GM12878 (cell line): ENCODE measurements around the gene KRI1.

Experiments used
- CTCF ChIP-seq, 3 experiments: IDR thresholded peaks in 2 of 3; conservative IDR thresholded peaks in 1 of 3; 2 replicates each; pipeline ENCODE4 v1.5.1; 2011; ENCODE audit warnings: low read depth in 3 of 3, low read length in 3 of 3, mild to moderate bottlenecking in 3 of 3, control low read depth in 2 of 3, moderate library complexity in 2 of 3, inconsistent platforms in 1 of 3, mixed read lengths in 1 of 3; ENCODE audit not compliant: control insufficient read depth in 2 of 3, insufficient read depth in 1 of 3; ENCODE audit errors: extremely low read depth in 1 of 3
- FOXM1 ChIP-seq: IDR thresholded peaks from 2 replicates; pipeline ENCODE4 v1.6.1; 2012; ENCODE audit warnings: low read depth, mild to moderate bottlenecking, inconsistent platforms, low read length, moderate library complexity
- GATAD2B ChIP-seq: fragments of 450-650 bp; conservative IDR thresholded peaks from 2 replicates; pipeline ENCODE4 v1.6.1; 2017; ENCODE audit warnings: low read depth, mild to moderate bottlenecking, moderate library complexity
- IKZF2 ChIP-seq, 2 experiments: fragments of 450-650 bp; IDR thresholded peaks; 2 replicates each; pipeline ENCODE4 v1.6.1; 2017; ENCODE audit warnings: mild to moderate bottlenecking in 2 of 2, moderate library complexity in 2 of 2
- NFYB ChIP-seq: IDR thresholded peaks from 2 replicates; pipeline ENCODE4 v1.6.1; 2011; ENCODE audit warnings: low read depth, mild to moderate bottlenecking, low read length, improper control_type of control experiment, moderate library complexity; ENCODE audit not compliant: insufficient read depth
- POLR2A ChIP-seq: IDR thresholded peaks from 2 replicates; pipeline ENCODE4 v1.6.1; 2011; ENCODE audit warnings: low read depth, mild to moderate bottlenecking, low read length
- REST ChIP-seq: IDR thresholded peaks from 2 replicates; pipeline ENCODE4 v1.6.1; 2012; ENCODE audit warnings: mild to moderate bottlenecking, low read depth, low read length
- TF ChIP-seq, protein P1 (sequence below): fragments of 450-650 bp; IDR thresholded peaks from 2 replicates; pipeline ENCODE4 v1.6.1; 2017; ENCODE audit warnings: mild to moderate bottlenecking, moderate library complexity

DNA sequence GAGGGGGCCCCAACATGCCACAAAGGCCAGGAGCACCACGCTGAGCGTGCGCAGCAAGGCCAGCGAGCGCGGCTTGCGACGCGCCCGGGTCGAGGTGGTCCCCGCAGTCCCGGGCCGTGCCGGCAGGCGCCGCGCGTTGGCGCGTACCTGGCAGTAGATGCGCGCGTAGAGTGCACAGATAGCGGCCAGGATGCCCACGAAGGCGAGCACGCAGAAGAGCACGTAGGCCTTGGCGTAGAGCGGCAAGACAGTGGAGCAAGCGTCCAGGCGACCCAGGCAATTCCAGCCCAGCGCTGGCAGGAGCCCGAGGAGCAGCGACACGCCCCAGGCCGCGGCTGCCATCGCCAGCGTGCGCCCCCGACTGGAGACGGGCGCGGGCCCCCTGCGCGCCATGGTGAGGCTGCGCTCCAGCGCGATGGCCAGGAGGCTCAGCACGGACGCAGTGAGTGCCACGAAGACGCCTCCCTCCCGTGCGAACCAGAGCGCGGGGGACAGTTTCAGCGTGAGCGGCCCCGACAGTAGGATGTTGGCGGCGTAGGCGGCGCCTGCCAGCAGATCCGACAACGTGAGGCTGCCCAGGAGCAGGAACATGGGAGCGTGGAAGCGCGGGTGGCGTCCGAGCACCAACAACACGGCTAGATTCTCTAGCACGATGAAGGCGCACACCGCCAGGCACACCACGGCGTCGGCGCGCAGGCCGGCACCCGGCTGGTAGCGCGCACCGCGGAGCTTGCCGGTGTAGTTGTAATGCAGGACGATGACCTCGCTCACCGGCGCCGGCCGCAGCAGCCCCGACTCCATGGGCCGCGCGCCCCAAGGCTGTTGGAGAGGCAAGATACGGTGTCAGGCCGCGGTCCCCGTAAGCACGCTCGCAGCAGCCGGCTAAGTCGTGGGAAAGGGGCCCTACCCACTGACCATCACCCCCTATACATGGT lies 51.3 kb downstream of the KRI1 start:
- TF ChIP-seq CTCF (IDR thresholded peaks at IDR 0.05 in 2 of 3, conservative IDR thresholded peaks at IDR 0.05 in 1 of 3; ENCODE audit: control insufficient read depth in 2 of 3, extremely low read depth in 1 of 3, insufficient read depth in 1 of 3, low read depth in 3 of 3, low read length in 3 of 3): 0 out of 6 replicates have a peak, but pooled peaks of 1 of the 3 experiments have one; percentile 4
- TF ChIP-seq, protein P1, sequence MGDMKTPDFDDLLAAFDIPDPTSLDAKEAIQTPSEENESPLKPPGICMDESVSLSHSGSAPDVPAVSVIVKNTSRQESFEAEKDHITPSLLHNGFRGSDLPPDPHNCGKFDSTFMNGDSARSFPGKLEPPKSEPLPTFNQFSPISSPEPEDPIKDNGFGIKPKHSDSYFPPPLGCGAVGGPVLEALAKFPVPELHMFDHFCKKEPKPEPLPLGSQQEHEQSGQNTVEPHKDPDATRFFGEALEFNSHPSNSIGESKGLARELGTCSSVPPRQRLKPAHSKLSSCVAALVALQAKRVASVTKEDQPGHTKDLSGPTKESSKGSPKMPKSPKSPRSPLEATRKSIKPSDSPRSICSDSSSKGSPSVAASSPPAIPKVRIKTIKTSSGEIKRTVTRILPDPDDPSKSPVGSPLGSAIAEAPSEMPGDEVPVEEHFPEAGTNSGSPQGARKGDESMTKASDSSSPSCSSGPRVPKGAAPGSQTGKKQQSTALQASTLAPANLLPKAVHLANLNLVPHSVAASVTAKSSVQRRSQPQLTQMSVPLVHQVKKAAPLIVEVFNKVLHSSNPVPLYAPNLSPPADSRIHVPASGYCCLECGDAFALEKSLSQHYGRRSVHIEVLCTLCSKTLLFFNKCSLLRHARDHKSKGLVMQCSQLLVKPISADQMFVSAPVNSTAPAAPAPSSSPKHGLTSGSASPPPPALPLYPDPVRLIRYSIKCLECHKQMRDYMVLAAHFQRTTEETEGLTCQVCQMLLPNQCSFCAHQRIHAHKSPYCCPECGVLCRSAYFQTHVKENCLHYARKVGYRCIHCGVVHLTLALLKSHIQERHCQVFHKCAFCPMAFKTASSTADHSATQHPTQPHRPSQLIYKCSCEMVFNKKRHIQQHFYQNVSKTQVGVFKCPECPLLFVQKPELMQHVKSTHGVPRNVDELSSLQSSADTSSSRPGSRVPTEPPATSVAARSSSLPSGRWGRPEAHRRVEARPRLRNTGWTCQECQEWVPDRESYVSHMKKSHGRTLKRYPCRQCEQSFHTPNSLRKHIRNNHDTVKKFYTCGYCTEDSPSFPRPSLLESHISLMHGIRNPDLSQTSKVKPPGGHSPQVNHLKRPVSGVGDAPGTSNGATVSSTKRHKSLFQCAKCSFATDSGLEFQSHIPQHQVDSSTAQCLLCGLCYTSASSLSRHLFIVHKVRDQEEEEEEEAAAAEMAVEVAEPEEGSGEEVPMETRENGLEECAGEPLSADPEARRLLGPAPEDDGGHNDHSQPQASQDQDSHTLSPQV: no peak
- TF ChIP-seq NFYB: no peak
- no peak for TF ChIP-seq REST
- no peak for TF ChIP-seq FOXM1
- TF ChIP-seq GATAD2B: no peak
- TF ChIP-seq IKZF2 (IDR thresholded peaks at IDR 0.05): no peak
- no peak for TF ChIP-seq POLR2A
